Neural progenitor cell (in vitro differentiated cells): ENCODE results near the gene STAC. TPM values are rescaled to one million over a fixed set of nuclear protein-coding genes. Genes with fewer than 3 reads are reported as not detected.

ENCODE experiments used
- DNase-seq: peaks from one replicate; pipeline ENCODE4 v3.0.0-alpha.2; 2016; ENCODE audit warnings: low spot score
- H2AFZ ChIP-seq: fragments of 200-600 bp; sonication (generic); replicated peaks from 2 replicates; pipeline ENCODE4 v1.6.1; 2016; ENCODE audit warnings: antibody characterized with exemption
- H3F3A ChIP-seq: fragments of 200-600 bp; sonication (generic); 2 replicates; pipeline ENCODE4 v1.6.1; 2016; ENCODE audit warnings: antibody characterized with exemption, low read depth
- H3K27ac ChIP-seq: fragments of 200-600 bp; sonication (generic); 2 replicates; pipeline ENCODE4 v1.5.1; 2016; ENCODE audit warnings: mild to moderate bottlenecking
- H3K27me3 ChIP-seq: fragments of 200-600 bp; sonication (generic); 2 replicates; pipeline ENCODE4 v1.6.1; 2016; ENCODE audit warnings: mild to moderate bottlenecking, moderate library complexity
- H3K36me3 ChIP-seq: fragments of 200-600 bp; sonication (generic); 2 replicates; pipeline ENCODE4 v1.5.1; 2016
- H3K4me1 ChIP-seq: fragments of 200-600 bp; sonication (generic); 2 replicates; pipeline ENCODE4 v1.6.1; 2016; ENCODE audit warnings: mixed run types
- H3K4me2 ChIP-seq: fragments of 200-600 bp; sonication (generic); 2 replicates; pipeline ENCODE4 v1.6.1; 2016
- H3K4me3 ChIP-seq: fragments of 200-600 bp; sonication (generic); 2 replicates; pipeline ENCODE4 v1.5.1; 2016
- H3K79me2 ChIP-seq: fragments of 200-600 bp; sonication (generic); 2 replicates; pipeline ENCODE4 v1.6.1; 2016; ENCODE audit warnings: low read depth
- H3K9ac ChIP-seq: fragments of 200-600 bp; sonication (generic); 2 replicates; pipeline ENCODE4 v1.6.1; 2016
- H3K9me3 ChIP-seq: fragments of 200-600 bp; sonication (generic); 2 replicates; pipeline ENCODE4 v1.5.1; 2016; ENCODE audit warnings: low read depth
- H4K20me1 ChIP-seq: fragments of 200-600 bp; sonication (generic); 2 replicates; pipeline ENCODE4 v1.6.1; 2016; ENCODE audit warnings: low read depth
- H3K27ac Mint-ChIP-seq: 3 replicates; pipeline ENCODE4 v1.8.0; 2021; ENCODE audit warnings: mixed read lengths
- H3K27me3 Mint-ChIP-seq: 2 replicates; pipeline ENCODE4 v1.8.0; 2022; ENCODE audit warnings: low read depth, mild to moderate bottlenecking, inconsistent platforms, moderate library complexity, mixed read lengths; ENCODE audit not compliant: insufficient read depth
- H3K36me3 Mint-ChIP-seq: 3 replicates; pipeline ENCODE4 v1.8.0; 2021; ENCODE audit warnings: mixed read lengths
- H3K4me1 Mint-ChIP-seq: 3 replicates; pipeline ENCODE4 v1.8.0; 2021; ENCODE audit warnings: mixed read lengths
- H3K4me3 Mint-ChIP-seq: 3 replicates; pipeline ENCODE4 v1.8.0; 2021; ENCODE audit warnings: mild to moderate bottlenecking, moderate library complexity, mixed read lengths
- H3K9me3 Mint-ChIP-seq: 3 replicates; pipeline ENCODE4 v1.8.0; 2020; ENCODE audit warnings: mixed read lengths
- EZH2 ChIP-seq: fragments of 200-600 bp; sonication (generic); IDR thresholded peaks from 2 replicates; pipeline ENCODE4 v1.6.1; 2017; ENCODE audit warnings: antibody characterized with exemption, mild to moderate bottlenecking, moderate library complexity
- EZH2phosphoT487 ChIP-seq: fragments of 200-600 bp; sonication (generic); IDR thresholded peaks from 2 replicates; pipeline ENCODE4 v1.6.1; 2017; ENCODE audit warnings: antibody characterized with exemption
- total RNA-seq: library from RNA; depleted of rRNA; stranded (reverse); fragments of >200 nt; gene quantifications from 2 replicates; pipeline ENCODE4 v1.2.3, GENCODE V29; 2015; ENCODE audit warnings: low replicate concordance
- TF ChIP-seq, protein P1 (sequence below): fragments of 200-600 bp; sonication (generic); IDR thresholded peaks from 2 replicates; pipeline ENCODE4 v1.5.1; 2017; ENCODE audit warnings: antibody characterized with exemption, mild to moderate bottlenecking

The STAC gene
- total RNA-seq, 1 donor from 2014 or later, result 6.5 TPM

DNA sequence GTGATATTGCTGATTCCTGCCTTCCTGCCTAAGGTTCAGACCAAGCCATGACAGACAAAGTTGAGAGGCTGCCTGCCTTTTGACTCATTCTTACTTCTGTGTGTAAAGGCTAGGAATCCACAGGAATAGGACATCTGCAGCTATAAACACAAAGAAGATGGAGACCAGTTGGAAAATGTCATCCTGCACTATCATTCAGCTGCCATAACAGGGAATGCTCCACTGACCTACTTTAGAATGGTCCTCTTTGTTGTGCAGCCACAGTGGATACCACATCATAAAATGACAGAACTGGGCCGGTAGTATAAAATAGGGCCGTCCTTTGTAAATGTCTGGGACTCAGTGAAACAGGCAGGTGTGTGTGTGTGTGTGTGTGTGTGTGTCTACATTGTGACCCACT lies 75.1 kb downstream of the STAC start:
- Histone ChIP-seq H3K4me2 (no peak overlapping the region), H3K9me3 (no peaks in the 10 kb centered on the region), H3K4me1 (peaks cover 8% of the 10 kb centered on the region), H2AFZ (no peak overlapping the region), H3K27me3 (no peaks in the 10 kb centered on the region), H3K4me3 (no peak overlapping the region), H3K36me3 (no peaks in the 10 kb centered on the region), H4K20me1 (no peaks in the 10 kb centered on the region), H3K79me2 (no peaks in the 10 kb centered on the region), H3K27ac (no peak overlapping the region), H3K9ac (no peak overlapping the region), H3F3A (no peaks in the 10 kb centered on the region)
- no peaks in the 10 kb centered on the region for H3K36me3 Mint-ChIP-seq
- TF ChIP-seq EZH2 (no peak), EZH2phosphoT487 (no peak)
- TF ChIP-seq, protein P1, sequence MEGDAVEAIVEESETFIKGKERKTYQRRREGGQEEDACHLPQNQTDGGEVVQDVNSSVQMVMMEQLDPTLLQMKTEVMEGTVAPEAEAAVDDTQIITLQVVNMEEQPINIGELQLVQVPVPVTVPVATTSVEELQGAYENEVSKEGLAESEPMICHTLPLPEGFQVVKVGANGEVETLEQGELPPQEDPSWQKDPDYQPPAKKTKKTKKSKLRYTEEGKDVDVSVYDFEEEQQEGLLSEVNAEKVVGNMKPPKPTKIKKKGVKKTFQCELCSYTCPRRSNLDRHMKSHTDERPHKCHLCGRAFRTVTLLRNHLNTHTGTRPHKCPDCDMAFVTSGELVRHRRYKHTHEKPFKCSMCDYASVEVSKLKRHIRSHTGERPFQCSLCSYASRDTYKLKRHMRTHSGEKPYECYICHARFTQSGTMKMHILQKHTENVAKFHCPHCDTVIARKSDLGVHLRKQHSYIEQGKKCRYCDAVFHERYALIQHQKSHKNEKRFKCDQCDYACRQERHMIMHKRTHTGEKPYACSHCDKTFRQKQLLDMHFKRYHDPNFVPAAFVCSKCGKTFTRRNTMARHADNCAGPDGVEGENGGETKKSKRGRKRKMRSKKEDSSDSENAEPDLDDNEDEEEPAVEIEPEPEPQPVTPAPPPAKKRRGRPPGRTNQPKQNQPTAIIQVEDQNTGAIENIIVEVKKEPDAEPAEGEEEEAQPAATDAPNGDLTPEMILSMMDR, result no peak
- peaks cover 2% of the 10 kb centered on the region for H3K9me3 Mint-ChIP-seq
- H3K27ac Mint-ChIP-seq, result no peak overlapping the region
- no peak overlapping the region for H3K4me3 Mint-ChIP-seq
- H3K27me3 Mint-ChIP-seq, result no peaks in the 10 kb centered on the region
- H3K4me1 Mint-ChIP-seq, result no peaks in the 10 kb centered on the region
- DNase-seq, result no peak

- Histone ChIP-seq H3K79me2 (no peaks in the 10 kb centered on the region), H3K27ac (no peak overlapping the region), H3K36me3 (no peaks in the 10 kb centered on the region), H4K20me1 (no peaks in the 10 kb centered on the region), H3K4me3 (no peak overlapping the region), H3K27me3 (no peaks in the 10 kb centered on the region), H2AFZ (no peak overlapping the region), H3K9ac (no peak overlapping the region), H3K4me1 (peaks cover 4% of the 10 kb centered on the region), H3K4me2 (no peak overlapping the region), H3K9me3 (no peaks in the 10 kb centered on the region), H3F3A (no peaks in the 10 kb centered on the region)
- no peaks in the 10 kb centered on the region for H3K4me1 Mint-ChIP-seq
- H3K9me3 Mint-ChIP-seq, result peaks cover 2% of the 10 kb centered on the region
- TF ChIP-seq EZH2phosphoT487 (no peak), EZH2 (no peak)
- TF ChIP-seq, protein P1, result no peak
- no peaks in the 10 kb centered on the region for H3K27me3 Mint-ChIP-seq
- no peak for DNase-seq
- no peak overlapping the region for H3K4me3 Mint-ChIP-seq
- no peak overlapping the region for H3K27ac Mint-ChIP-seq
- H3K36me3 Mint-ChIP-seq, result no peaks in the 10 kb centered on the region
Observed at GRCh38 chr3:36456784-36457183, 76.5 kb downstream of the STAC start.

GRCh38 chr3:36457667-36458066 lies 77.4 kb downstream of the STAC start:
- Histone ChIP-seq H4K20me1 (no peaks in the 10 kb centered on the region), H3K9ac (no peak overlapping the region), H3K4me3 (no peak overlapping the region), H2AFZ (no peak overlapping the region), H3K4me1 (no peaks in the 10 kb centered on the region), H3K4me2 (no peak overlapping the region), H3K79me2 (no peaks in the 10 kb centered on the region), H3K27me3 (no peaks in the 10 kb centered on the region), H3K9me3 (no peaks in the 10 kb centered on the region), H3K36me3 (no peaks in the 10 kb centered on the region), H3K27ac (no peak overlapping the region), H3F3A (no peaks in the 10 kb centered on the region)
- Mint-ChIP-seq H3K27ac (no peak overlapping the region), H3K27me3 (no peaks in the 10 kb centered on the region), H3K36me3 (no peaks in the 10 kb centered on the region), H3K9me3 (peaks cover 2% of the 10 kb centered on the region), H3K4me1 (no peaks in the 10 kb centered on the region), H3K4me3 (no peak overlapping the region)
- no peak for DNase-seq
- TF ChIP-seq, protein P1, result no peak
- no peak for TF ChIP-seq EZH2phosphoT487
- TF ChIP-seq EZH2, result no peak
